HG03439 (cell line): ENCODE results near the gene TRUB1.

Experiments used
- ATAC-seq: cut with Tn5 transposase; IDR thresholded peaks from one replicate; pipeline ENCODE4 v1.9.1; 2021; ENCODE audit warnings: mild to moderate bottlenecking, moderate library complexity; ENCODE audit not compliant: unreplicated experiment

The TRUB1 gene

GRCh38 chr10:115026746-115027140, 88.7 kb downstream of the TRUB1 start:
- no peak for ATAC-seq
